ENCODE measurements around the gene ATP2A3.

GRCh38 chr17:3914312-3914670, 49.9 kb downstream of the ATP2A3 start:
- TF ChIP-seq EZH2 (IDR thresholded peaks at IDR 0.05): no peak
- TF ChIP-seq FOXP2 (optimal IDR thresholded peaks at IDR 0.05; ENCODE audit: control extremely low read depth, extremely low read length, insufficient read depth): no peak
- TF ChIP-seq POLR2AphosphoS5 (IDR thresholded peaks at IDR 0.05; ENCODE audit: borderline replicate concordance, low read depth, low read length): no peak
